HG03280 (cell line): ENCODE measurements around the gene RAB5IF.
"Not testable (repeated sequence)": the region's sequence is repeated elsewhere in the genome, so short reads cannot be mapped to it uniquely, and the experiment has no call there.

ENCODE experiments used
- ATAC-seq: cut with Tn5 transposase; IDR thresholded peaks from one replicate; pipeline ENCODE4 v1.9.1; 2021; ENCODE audit warnings: mild to moderate bottlenecking, moderate library complexity; ENCODE audit not compliant: unreplicated experiment

RAB5IF gene

GRCh38 chr20:36628076-36628475 is 22.5 kb downstream of the RAB5IF start:
- no peak for ATAC-seq

GRCh38 chr20:36629719-36630681 is 24.4 kb downstream of the RAB5IF start:
- ATAC-seq: no peak

GRCh38 chr20:36631646-36632045 is 26.1 kb downstream of the RAB5IF start:
- ATAC-seq: no peak

DNA sequence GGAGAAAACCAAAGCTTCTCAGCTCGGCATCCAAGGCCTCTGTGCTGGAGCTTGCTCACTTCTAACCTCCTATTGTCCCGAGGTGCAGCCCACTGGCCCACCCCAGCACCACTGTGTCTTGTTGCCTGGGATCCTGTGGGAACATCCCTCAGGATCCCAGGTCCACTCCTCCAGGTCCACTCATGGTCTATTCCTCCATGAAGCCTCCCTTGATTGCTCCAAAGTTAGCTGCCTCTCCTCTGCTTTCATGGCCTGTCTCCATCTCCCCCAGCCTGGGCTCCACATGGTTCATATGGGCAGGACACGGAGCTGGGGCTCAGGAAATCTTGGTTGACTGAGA is 26.5 kb downstream of the RAB5IF start:
- ATAC-seq: no peak

GRCh38 chr20:36632487-36633284 is 27.1 kb downstream of the RAB5IF start:
- ATAC-seq: no peak

- ATAC-seq: no peak
Measured at GRCh38 chr20:36633285-36633772, 27.8 kb downstream of the RAB5IF start.

DNA sequence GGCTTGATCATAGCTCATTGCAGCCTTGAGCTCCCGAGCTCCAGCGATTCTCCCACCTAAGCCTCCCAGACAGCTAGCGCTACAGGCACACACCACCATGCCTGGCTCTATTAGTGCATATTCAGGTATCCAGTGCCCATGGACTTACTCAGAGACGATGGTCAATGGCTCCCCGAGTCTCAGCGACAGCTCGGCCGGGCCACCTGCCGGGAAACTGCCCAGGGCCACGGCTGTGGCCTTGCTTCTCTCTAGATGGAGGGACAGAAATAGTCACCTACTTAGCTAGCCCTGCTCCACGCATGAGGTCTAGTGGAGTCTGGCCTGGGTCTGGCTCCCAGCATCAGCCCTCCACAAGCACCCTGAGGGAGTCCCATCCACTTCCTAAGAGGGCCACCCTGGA is 28.8 kb downstream of the RAB5IF start:
- no peak for ATAC-seq

DNA sequence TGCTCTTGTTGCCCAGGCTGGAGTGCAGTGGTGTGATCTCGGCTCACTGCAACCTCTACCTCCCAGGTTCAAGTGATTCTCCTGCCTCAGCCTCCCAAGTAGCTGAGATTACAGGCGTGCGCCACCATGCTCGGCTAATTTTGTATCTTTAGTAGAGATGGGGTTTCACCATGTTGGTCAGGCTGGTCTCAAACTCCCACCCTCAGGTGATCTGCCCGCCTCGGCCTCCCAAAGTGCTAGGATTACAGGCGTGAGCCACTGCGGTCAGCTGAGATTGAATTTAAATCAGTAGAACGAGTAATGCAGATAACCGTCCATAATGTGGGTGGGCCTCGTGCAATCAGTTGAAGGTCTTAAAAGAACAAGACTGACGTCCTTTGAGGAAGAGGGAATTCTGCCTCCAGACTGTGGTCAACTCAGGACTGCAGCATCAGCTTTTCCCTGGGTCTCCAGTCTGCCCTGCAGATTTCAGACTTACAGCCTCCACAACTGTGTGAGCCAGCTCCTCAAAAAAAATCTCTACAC is 33.4 kb downstream of the RAB5IF start:
- not testable (repeated sequence) for ATAC-seq

GRCh38 chr20:36641506-36641843 is 35.9 kb downstream of the RAB5IF start:
- ATAC-seq: no peak

DNA sequence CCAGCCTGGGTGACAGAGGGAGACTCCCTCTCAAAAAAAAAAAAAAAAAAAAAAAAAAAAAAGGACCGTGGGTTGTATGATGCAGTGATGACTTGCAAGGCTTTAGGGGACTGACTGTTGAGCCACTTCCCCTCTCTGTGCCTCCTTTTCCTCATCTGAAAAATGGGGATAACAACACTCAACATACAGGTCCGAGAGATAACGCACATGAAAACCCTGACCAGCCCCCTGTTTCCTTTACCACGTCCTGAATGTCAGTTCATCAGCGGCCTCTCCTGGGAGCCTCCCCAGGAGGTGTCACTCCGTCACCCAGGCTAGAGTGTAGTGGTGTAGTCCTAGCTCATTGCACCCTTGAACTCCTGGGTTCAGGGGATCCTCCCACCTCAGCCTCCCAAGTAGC is 36.6 kb downstream of the RAB5IF start:
- no peak for ATAC-seq

- no peak for ATAC-seq
Measured at GRCh38 chr20:36644032-36644705, 38.6 kb downstream of the RAB5IF start.

GRCh38 chr20:36644706-36645095 is 39.1 kb downstream of the RAB5IF start:
- ATAC-seq: no peak

DNA sequence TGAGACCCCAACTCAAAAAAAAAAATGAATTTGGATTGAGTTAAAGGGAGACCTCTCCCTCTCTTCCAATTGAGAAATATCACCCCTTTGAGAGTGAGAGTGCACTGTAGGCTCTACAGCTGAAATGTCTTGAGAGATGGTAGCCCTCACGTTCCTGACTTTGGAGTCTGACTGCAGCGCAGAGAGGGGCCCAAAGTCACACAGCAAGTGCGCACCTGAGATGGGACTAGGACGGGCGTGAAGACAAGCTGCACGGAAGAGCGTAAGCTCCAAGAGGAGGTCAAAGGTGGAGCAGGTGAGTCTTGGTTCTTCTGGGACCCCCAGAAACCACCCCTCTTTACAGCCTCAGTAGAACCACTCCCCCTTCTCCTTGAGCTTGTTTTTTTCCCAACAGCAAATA is 39.8 kb downstream of the RAB5IF start:
- ATAC-seq: no peak

DNA sequence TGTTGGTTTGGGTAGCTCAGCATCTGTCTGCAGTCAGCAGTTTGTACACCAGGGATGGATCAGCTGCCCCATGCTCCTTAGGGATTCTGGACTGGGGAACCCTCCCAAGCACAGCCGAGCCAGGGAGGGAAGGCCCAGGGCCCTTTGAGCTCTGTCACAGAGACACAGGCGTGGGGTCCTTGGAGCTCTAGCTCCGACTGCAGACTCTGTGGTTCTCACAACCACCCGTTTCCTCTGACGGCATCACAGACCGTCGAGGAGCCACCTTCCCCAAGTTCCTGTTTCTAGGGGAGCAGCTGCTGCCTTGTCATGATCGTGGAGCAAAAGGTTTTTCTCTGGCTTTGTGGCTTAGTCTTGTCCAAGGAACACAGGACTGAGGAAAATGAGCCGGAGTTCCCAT is 40.4 kb downstream of the RAB5IF start, which contains the start of gene SLA2:
Gene SLA2, minus strand, starts transcription at position 199 of the 400 bp plus-strand sequence. CDS start 4,861 bp downstream, outside the sequence.
- no peak for ATAC-seq

- no peak for ATAC-seq
Measured at GRCh38 chr20:36646678-36647077, 41.1 kb downstream of the RAB5IF start.

DNA sequence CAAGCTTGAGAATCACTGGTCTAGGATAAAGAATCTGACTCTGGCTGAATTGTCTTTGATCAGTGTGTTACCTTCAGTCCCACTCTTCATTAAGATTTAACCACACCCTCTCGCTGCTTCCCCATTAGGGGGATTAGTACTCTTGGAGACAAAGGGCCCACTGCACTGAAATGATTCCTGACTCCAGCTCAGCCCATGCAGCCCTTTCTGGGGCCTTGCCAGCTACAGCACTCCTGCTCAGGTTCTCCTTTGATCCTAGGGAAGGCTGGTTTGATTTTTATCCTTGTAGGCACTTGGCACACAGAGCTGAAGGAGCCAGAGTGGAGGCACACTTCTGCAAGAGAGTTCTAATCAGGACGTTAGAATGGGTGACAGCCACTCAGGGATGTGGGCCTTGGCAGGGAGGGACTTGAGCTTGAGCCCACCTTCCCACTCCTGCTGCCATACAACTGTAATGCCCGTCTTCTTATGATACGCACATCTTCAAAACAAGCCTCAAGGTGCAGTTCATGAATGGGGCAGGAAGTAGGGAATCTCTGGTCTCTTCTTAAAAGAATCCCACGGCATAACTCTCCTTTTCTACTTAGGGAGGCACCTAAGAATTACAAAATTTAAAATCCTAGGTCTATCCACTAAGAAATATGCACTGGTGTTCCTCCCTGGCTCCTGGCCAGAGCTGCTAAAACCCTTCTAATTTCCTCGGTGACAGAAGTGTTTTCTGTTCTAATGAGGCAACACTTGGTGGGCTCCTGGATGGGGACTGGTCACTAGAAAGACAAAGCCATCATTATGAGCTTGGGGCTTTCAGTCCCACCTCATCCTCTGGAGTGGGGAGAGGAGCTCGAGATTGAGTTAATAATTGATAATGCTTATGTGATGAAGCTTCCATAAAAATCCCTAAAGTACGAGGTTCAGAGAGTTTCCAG is 41.9 kb downstream of the RAB5IF start:
- ATAC-seq: no peak

DNA sequence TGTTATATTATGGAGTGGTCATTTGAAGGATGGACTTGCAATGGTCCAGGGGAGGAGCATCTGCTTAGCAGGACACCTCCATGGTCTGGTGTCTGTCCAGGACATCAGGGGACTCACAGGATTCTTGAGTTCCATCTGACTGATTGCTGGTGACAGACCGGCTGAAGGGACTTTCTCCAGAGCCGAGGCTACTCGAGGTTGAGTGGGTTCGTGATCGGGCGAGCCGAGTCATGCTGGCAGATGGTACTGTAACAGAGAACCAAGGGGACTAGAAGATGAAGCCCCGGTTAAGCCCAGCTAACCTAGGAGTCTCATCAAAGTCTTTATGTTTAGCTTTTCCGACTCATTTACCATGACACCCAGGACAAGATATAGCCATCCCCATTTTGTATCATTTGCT is 47.9 kb downstream of the RAB5IF start:
- no peak for ATAC-seq

DNA sequence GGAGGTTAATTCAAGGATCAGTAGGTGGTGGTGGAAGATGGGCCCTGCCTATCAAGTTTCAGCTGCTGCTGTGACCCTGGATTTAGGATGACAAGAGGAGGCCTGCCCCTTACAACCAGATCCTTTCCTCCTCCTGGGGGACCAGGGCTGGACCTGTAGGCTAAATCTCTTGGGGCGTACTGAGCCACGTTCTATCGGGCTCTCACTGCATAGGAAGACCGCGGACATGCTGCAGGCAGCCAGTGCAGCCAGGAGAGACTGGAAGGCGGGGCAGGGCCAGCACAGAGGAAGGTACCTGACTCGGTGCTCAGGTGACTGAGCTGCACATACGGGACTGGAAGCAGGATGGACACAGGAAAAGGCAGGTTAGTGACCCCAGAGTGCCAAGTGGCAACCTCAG is 48.9 kb downstream of the RAB5IF start:
- ATAC-seq: no peak

GRCh38 chr20:36655004-36655403 is 49.4 kb downstream of the RAB5IF start:
- ATAC-seq: no peak

GRCh38 chr20:36656733-36657132 is 51.2 kb downstream of the RAB5IF start:
- ATAC-seq: no peak
